Skeletal muscle satellite cell (primary cell): ENCODE results near the gene PLCXD1.

ENCODE experiments used
- H3K27me3 ChIP-seq: 2 replicates; pipeline ENCODE4 v1.7.0; 2013; ENCODE audit warnings: low read length; ENCODE audit not compliant: control insufficient read depth, insufficient read depth
- H3K36me3 ChIP-seq: 2 replicates; pipeline ENCODE4 v1.7.0; 2013; ENCODE audit warnings: mild to moderate bottlenecking, control low read depth, low read length; ENCODE audit not compliant: insufficient read depth
- H3K4me1 ChIP-seq: 2 replicates; pipeline ENCODE4 v1.7.0; 2013; ENCODE audit warnings: low read length; ENCODE audit not compliant: control insufficient read depth, insufficient read depth
- H3K4me2 ChIP-seq: 2 replicates; pipeline ENCODE4 v1.7.0; 2013; ENCODE audit warnings: mild to moderate bottlenecking, low read length
- H3K4me3 ChIP-seq: 2 replicates; pipeline ENCODE4 v1.7.0; 2013; ENCODE audit warnings: low read length
- H3K9ac ChIP-seq: 2 replicates; pipeline ENCODE4 v1.7.0; 2013; ENCODE audit warnings: mild to moderate bottlenecking, low read depth, low read length, moderate library complexity
- H3K9me3 ChIP-seq: replicated peaks from 2 replicates; pipeline ENCODE4 v1.7.0; 2013; ENCODE audit warnings: mild to moderate bottlenecking, control low read depth, low read length

The PLCXD1 gene

DNA sequence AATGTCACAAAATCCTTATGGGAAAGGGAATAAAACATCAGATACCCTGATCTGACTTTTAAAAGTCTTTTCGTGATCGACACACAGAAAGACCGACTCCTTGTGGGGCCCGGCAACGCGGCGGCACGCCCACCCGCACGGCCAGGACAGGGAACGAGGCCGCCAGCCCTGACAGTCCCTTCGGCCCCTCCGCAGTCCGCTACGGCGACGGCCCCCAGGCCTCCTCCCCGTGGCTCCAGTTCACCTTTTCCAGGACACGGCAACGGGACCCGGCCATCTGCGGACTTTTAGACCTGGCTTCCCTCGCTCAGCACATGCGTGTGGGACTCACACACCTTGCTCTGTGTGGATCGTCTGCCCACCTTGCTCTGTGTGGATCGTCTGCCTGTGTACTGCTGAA is 71.0 kb downstream of the PLCXD1 start:
- H3K4me1 ChIP-seq, result no peaks in the 10 kb centered on the region
- no peaks in the 10 kb centered on the region for H3K27me3 ChIP-seq
- no peak overlapping the region for H3K4me2 ChIP-seq
- no peaks in the 10 kb centered on the region for H3K9me3 ChIP-seq
- H3K36me3 ChIP-seq, result no peaks in the 10 kb centered on the region
- H3K4me3 ChIP-seq, result no peak overlapping the region
- no peak overlapping the region for H3K9ac ChIP-seq

DNA sequence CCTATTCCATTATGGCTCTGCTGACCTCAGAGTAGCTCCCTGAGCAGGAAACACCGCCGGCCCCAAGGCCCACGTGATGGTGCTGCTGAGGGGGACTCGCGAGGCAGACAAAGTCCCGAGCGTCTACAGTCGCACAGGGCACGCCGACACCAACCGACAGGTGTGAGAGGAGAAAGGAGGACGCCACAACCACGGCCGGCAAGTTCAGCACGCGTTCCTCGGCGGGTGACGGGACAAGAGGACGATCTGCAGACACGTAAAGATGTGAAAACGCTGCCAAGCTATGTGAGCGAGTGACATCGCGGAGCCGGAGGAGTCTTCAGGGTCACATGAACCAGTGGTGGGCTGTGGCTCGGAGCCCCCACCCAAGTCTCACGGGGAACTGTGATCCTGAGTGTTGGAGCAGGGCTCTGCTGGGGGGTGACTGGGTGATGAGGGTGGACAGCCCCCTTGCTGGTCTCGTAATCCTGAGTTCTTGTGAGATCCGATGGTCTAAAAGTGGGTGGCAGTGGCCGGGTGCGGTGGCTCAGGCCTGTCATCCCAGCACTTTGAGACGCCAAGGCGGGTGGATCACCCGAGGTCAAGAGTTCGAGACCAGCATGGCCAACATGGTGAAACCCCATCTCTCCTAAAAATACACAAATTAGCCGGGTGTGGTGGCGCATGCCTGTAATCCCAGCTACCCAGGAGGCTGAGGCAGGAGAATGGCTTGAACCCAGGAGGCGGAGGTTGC is 71.6 kb downstream of the PLCXD1 start:
- H3K4me1 ChIP-seq, result peaks cover 3% of the 10 kb centered on the region
- H3K9me3 ChIP-seq, result no peaks in the 10 kb centered on the region
- H3K27me3 ChIP-seq, result no peaks in the 10 kb centered on the region
- no peak overlapping the region for H3K9ac ChIP-seq
- H3K4me2 ChIP-seq, result no peak overlapping the region
- H3K36me3 ChIP-seq, result no peaks in the 10 kb centered on the region
- H3K4me3 ChIP-seq, result no peak overlapping the region
